ENCODE data around the gene FBLN2.

GRCh38 chr3:13501958-13502790 lies 46.8 kb upstream of the FBLN2 start:
- TF ChIP-seq CEBPB (IDR thresholded peaks at IDR 0.05; ENCODE audit: low read depth) (no peak), CBX3 (IDR thresholded peaks at IDR 0.05; ENCODE audit: low read depth) (no peak), CTCF (IDR thresholded peaks at IDR 0.05 in 2 of 3, conservative IDR thresholded peaks at IDR 0.05 in 1 of 3; ENCODE audit: borderline replicate concordance in 1 of 3, insufficient read depth in 1 of 3, low read depth in 2 of 3, low read length in 2 of 3) (no peak), POLR2A (IDR thresholded peaks at IDR 0.05; ENCODE audit: borderline replicate concordance, extremely low read depth, insufficient read depth, insufficient read length) (no peak), EGR1 (IDR thresholded peaks at IDR 0.05; ENCODE audit: low read depth) (no peak), ATF3 (IDR thresholded peaks at IDR 0.05) (no peak), JUND (IDR thresholded peaks at IDR 0.05) (no peak), YY1 (IDR thresholded peaks at IDR 0.05; ENCODE audit: extremely low read depth, insufficient replicate concordance, low read depth, low read length) (no peak), POLR2AphosphoS5 (IDR thresholded peaks at IDR 0.05; ENCODE audit: low read depth, low read length) (no peak), EZH2 (IDR thresholded peaks at IDR 0.05) (no peak), REST (IDR thresholded peaks at IDR 0.05; ENCODE audit: low read depth) (no peak), EZH2phosphoT487 (IDR thresholded peaks at IDR 0.05; ENCODE audit: borderline replicate concordance) (no peak)

Measured in HCT116 (cell line).